Measurements from ENCODE around the gene ABCA7.

DNA sequence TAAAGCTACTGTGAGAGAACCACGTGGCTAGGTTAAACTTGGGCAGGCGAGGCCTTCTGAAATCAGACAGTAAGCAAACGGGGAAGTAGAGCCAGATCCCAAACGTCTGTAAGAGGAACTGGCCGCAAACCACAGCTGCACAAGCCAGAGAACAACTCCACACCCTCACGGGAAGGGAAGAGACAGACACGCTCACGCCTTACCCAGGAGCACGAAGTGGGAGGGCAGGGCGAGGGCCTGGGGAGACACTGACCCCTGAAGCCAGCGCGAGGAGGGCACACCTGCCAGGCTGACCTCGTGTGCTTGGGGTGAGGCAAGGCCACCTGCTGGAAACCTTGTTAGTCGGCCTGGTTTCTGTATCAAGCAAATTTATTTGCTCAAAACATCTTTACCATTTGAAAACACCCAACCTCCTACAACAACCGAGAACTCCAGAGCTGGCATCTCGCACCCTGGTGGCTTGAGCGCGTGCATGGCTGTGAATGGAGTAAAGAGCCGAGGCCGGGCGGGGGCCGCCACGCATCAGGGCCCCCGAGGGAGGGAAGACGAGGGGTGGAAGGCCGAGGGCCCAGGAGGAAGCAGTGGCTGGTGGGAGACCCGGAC is 48.0 kb downstream of the ABCA7 start:
- TF ChIP-seq, protein P1, sequence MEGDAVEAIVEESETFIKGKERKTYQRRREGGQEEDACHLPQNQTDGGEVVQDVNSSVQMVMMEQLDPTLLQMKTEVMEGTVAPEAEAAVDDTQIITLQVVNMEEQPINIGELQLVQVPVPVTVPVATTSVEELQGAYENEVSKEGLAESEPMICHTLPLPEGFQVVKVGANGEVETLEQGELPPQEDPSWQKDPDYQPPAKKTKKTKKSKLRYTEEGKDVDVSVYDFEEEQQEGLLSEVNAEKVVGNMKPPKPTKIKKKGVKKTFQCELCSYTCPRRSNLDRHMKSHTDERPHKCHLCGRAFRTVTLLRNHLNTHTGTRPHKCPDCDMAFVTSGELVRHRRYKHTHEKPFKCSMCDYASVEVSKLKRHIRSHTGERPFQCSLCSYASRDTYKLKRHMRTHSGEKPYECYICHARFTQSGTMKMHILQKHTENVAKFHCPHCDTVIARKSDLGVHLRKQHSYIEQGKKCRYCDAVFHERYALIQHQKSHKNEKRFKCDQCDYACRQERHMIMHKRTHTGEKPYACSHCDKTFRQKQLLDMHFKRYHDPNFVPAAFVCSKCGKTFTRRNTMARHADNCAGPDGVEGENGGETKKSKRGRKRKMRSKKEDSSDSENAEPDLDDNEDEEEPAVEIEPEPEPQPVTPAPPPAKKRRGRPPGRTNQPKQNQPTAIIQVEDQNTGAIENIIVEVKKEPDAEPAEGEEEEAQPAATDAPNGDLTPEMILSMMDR (IDR thresholded peaks at IDR 0.05; ENCODE audit: low read depth, low read length, missing input control): no peak
- TF ChIP-seq JUND (IDR thresholded peaks at IDR 0.05): no peak
- TF ChIP-seq, protein P2, sequence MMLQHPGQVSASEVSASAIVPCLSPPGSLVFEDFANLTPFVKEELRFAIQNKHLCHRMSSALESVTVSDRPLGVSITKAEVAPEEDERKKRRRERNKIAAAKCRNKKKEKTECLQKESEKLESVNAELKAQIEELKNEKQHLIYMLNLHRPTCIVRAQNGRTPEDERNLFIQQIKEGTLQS (IDR thresholded peaks at IDR 0.05): no peak
- TF ChIP-seq FOXA1 (IDR thresholded peaks at IDR 0.05): no peak
- no peak for TF ChIP-seq RXRA (IDR thresholded peaks at IDR 0.05)
- TF ChIP-seq TAF1 (conservative IDR thresholded peaks at IDR 0.05): no peak
